Measurements from ENCODE around the gene PTPN21.

Gene PTPN21

GRCh38 chr14:88479574-88479987 lies 75.2 kb downstream of the PTPN21 start:
- no peaks in the 10 kb centered on the region for H3K27me3 ChIP-seq (ENCODE audit: insufficient read depth, low read length)
- H3K9me3 ChIP-seq (ENCODE audit: insufficient read depth, low read depth, low read length): no peaks in the 10 kb centered on the region
- no peak overlapping the region for H3K27ac ChIP-seq (ENCODE audit: low read length)
- H3K4me3 ChIP-seq (ENCODE audit: low read length): no peak overlapping the region
- H3K36me3 ChIP-seq (ENCODE audit: insufficient read depth, low read depth, low read length): peaks cover 40% of the 10 kb centered on the region
- H3K9ac ChIP-seq (ENCODE audit: low read depth, low read length): no peak overlapping the region
- peaks cover 17% of the 10 kb centered on the region for H3K4me1 ChIP-seq (ENCODE audit: insufficient read depth, low read length)

- Histone ChIP-seq H3K4me1 (ENCODE audit: insufficient read depth, low read length) (peaks cover 13% of the 10 kb centered on the region), H3K27ac (ENCODE audit: low read length) (no peak overlapping the region), H3K36me3 (ENCODE audit: insufficient read depth, low read depth, low read length) (peaks cover 40% of the 10 kb centered on the region), H3K9ac (ENCODE audit: low read depth, low read length) (no peak overlapping the region), H3K4me3 (ENCODE audit: low read length) (no peak overlapping the region), H3K9me3 (ENCODE audit: insufficient read depth, low read depth, low read length) (no peaks in the 10 kb centered on the region), H3K27me3 (ENCODE audit: insufficient read depth, low read length) (no peaks in the 10 kb centered on the region)
These were observed 75.9 kb downstream of the PTPN21 start for GRCh38 chr14:88478931-88479330.

- peaks cover 6% of the 10 kb centered on the region for H3K4me1 ChIP-seq (ENCODE audit: insufficient read depth, low read length)
- no peak overlapping the region for H3K4me3 ChIP-seq (ENCODE audit: low read length)
- H3K9me3 ChIP-seq (ENCODE audit: insufficient read depth, low read depth, low read length): no peaks in the 10 kb centered on the region
- no peak overlapping the region for H3K27ac ChIP-seq (ENCODE audit: low read length)
- H3K9ac ChIP-seq (ENCODE audit: low read depth, low read length): no peak overlapping the region
- peaks cover 51% of the 10 kb centered on the region for H3K36me3 ChIP-seq (ENCODE audit: insufficient read depth, low read depth, low read length)
- no peaks in the 10 kb centered on the region for H3K27me3 ChIP-seq (ENCODE audit: insufficient read depth, low read length)
These were observed 77.1 kb downstream of the PTPN21 start for GRCh38 chr14:88477513-88478250.

GRCh38 chr14:88476825-88477224 lies 78.0 kb downstream of the PTPN21 start:
- H3K4me1 ChIP-seq (ENCODE audit: insufficient read depth, low read length): peaks cover 6% of the 10 kb centered on the region
- H3K36me3 ChIP-seq (ENCODE audit: insufficient read depth, low read depth, low read length): peaks cover 60% of the 10 kb centered on the region
- H3K27ac ChIP-seq (ENCODE audit: low read length): no peak overlapping the region

GRCh38 chr14:88476214-88476774 lies 78.5 kb downstream of the PTPN21 start:
- H3K4me1 ChIP-seq (ENCODE audit: insufficient read depth, low read length): peaks cover 6% of the 10 kb centered on the region
- no peaks in the 10 kb centered on the region for H3K27me3 ChIP-seq (ENCODE audit: insufficient read depth, low read length)
- H3K9ac ChIP-seq (ENCODE audit: low read depth, low read length): no peak overlapping the region; the same call in 1 of the 2 replicates
- H3K4me3 ChIP-seq (ENCODE audit: low read length): no peak overlapping the region
- no peak overlapping the region for H3K27ac ChIP-seq (ENCODE audit: low read length)
- H3K9me3 ChIP-seq (ENCODE audit: insufficient read depth, low read depth, low read length): no peaks in the 10 kb centered on the region
- peaks cover 65% of the 10 kb centered on the region for H3K36me3 ChIP-seq (ENCODE audit: insufficient read depth, low read depth, low read length)

More at GRCh38 chr14:88476825-88477224, 78.0 kb downstream of the PTPN21 start:
- Histone ChIP-seq H3K27me3 (ENCODE audit: insufficient read depth, low read length) (no peaks in the 10 kb centered on the region), H3K9ac (ENCODE audit: low read depth, low read length) (no peak overlapping the region; the same call in 1 of the 2 replicates), H3K9me3 (ENCODE audit: insufficient read depth, low read depth, low read length) (no peaks in the 10 kb centered on the region), H3K4me3 (ENCODE audit: low read length) (no peak overlapping the region)

GRCh38 chr14:88473791-88474190 lies 81.0 kb downstream of the PTPN21 start:
- H3K9ac ChIP-seq (ENCODE audit: low read depth, low read length): no peak overlapping the region
- peaks cover 75% of the 10 kb centered on the region for H3K36me3 ChIP-seq (ENCODE audit: insufficient read depth, low read depth, low read length)
- H3K27ac ChIP-seq (ENCODE audit: low read length): no peak overlapping the region
- H3K27me3 ChIP-seq (ENCODE audit: insufficient read depth, low read length): no peaks in the 10 kb centered on the region
- peaks cover 6% of the 10 kb centered on the region for H3K4me1 ChIP-seq (ENCODE audit: insufficient read depth, low read length)
- no peaks in the 10 kb centered on the region for H3K9me3 ChIP-seq (ENCODE audit: insufficient read depth, low read depth, low read length)
- no peak overlapping the region for H3K4me3 ChIP-seq (ENCODE audit: low read length)

- H3K27ac ChIP-seq (ENCODE audit: low read length): no peak overlapping the region
- no peaks in the 10 kb centered on the region for H3K4me1 ChIP-seq (ENCODE audit: insufficient read depth, low read length)
- H3K9me3 ChIP-seq (ENCODE audit: insufficient read depth, low read depth, low read length): no peaks in the 10 kb centered on the region
- no peak overlapping the region for H3K9ac ChIP-seq (ENCODE audit: low read depth, low read length)
- H3K36me3 ChIP-seq (ENCODE audit: insufficient read depth, low read depth, low read length): peaks cover 71% of the 10 kb centered on the region
- H3K4me3 ChIP-seq (ENCODE audit: low read length): no peak overlapping the region
- H3K27me3 ChIP-seq (ENCODE audit: insufficient read depth, low read length): no peaks in the 10 kb centered on the region
These were observed 84.0 kb downstream of the PTPN21 start for GRCh38 chr14:88470542-88471440.

GRCh38 chr14:88468406-88468805 lies 86.4 kb downstream of the PTPN21 start:
- Histone ChIP-seq H3K9ac (ENCODE audit: low read depth, low read length) (no peak overlapping the region), H3K9me3 (ENCODE audit: insufficient read depth, low read depth, low read length) (no peaks in the 10 kb centered on the region), H3K27ac (ENCODE audit: low read length) (no peak overlapping the region), H3K4me1 (ENCODE audit: insufficient read depth, low read length) (no peaks in the 10 kb centered on the region), H3K36me3 (ENCODE audit: insufficient read depth, low read depth, low read length) (peaks cover 67% of the 10 kb centered on the region), H3K4me3 (ENCODE audit: low read length) (no peak overlapping the region), H3K27me3 (ENCODE audit: insufficient read depth, low read length) (no peaks in the 10 kb centered on the region)

GRCh38 chr14:88463318-88463717 lies 91.5 kb downstream of the PTPN21 start:
- no peak overlapping the region for H3K4me3 ChIP-seq (ENCODE audit: low read length)
- no peaks in the 10 kb centered on the region for H3K4me1 ChIP-seq (ENCODE audit: insufficient read depth, low read length)
- H3K9me3 ChIP-seq (ENCODE audit: insufficient read depth, low read depth, low read length): peaks cover 20% of the 10 kb centered on the region; the same call in 1 of the 2 replicates
- no peaks in the 10 kb centered on the region for H3K27me3 ChIP-seq (ENCODE audit: insufficient read depth, low read length)
- no peak overlapping the region for H3K27ac ChIP-seq (ENCODE audit: low read length)
- H3K36me3 ChIP-seq (ENCODE audit: insufficient read depth, low read depth, low read length): peaks cover 34% of the 10 kb centered on the region
- no peak overlapping the region for H3K9ac ChIP-seq (ENCODE audit: low read depth, low read length)

- H3K36me3 ChIP-seq (ENCODE audit: insufficient read depth, low read depth, low read length): no peaks in the 10 kb centered on the region
- H3K27ac ChIP-seq (ENCODE audit: low read length): no peak overlapping the region
- H3K9me3 ChIP-seq (ENCODE audit: insufficient read depth, low read depth, low read length): no peaks in the 10 kb centered on the region
- no peak overlapping the region for H3K4me3 ChIP-seq (ENCODE audit: low read length)
- H3K9ac ChIP-seq (ENCODE audit: low read depth, low read length): no peak overlapping the region
- H3K4me1 ChIP-seq (ENCODE audit: insufficient read depth, low read length): no peaks in the 10 kb centered on the region
- H3K27me3 ChIP-seq (ENCODE audit: insufficient read depth, low read length): no peaks in the 10 kb centered on the region
These were observed 99.9 kb downstream of the PTPN21 start for GRCh38 chr14:88454886-88455285.

- H3K27ac ChIP-seq (ENCODE audit: low read length): no peak overlapping the region
- no peaks in the 10 kb centered on the region for H3K9me3 ChIP-seq (ENCODE audit: insufficient read depth, low read depth, low read length)
- H3K9ac ChIP-seq (ENCODE audit: low read depth, low read length): no peak overlapping the region
- no peaks in the 10 kb centered on the region for H3K36me3 ChIP-seq (ENCODE audit: insufficient read depth, low read depth, low read length)
- H3K4me1 ChIP-seq (ENCODE audit: insufficient read depth, low read length): no peaks in the 10 kb centered on the region
- H3K4me3 ChIP-seq (ENCODE audit: low read length): no peak overlapping the region
- H3K27me3 ChIP-seq (ENCODE audit: insufficient read depth, low read length): no peaks in the 10 kb centered on the region
These were observed 102.6 kb downstream of the PTPN21 start for GRCh38 chr14:88452231-88452630.
